ENCODE measurements around the gene PMM2.

GRCh38 chr16:8867216-8867931 is 69.7 kb downstream of the PMM2 start:
- TF ChIP-seq, protein P1, sequence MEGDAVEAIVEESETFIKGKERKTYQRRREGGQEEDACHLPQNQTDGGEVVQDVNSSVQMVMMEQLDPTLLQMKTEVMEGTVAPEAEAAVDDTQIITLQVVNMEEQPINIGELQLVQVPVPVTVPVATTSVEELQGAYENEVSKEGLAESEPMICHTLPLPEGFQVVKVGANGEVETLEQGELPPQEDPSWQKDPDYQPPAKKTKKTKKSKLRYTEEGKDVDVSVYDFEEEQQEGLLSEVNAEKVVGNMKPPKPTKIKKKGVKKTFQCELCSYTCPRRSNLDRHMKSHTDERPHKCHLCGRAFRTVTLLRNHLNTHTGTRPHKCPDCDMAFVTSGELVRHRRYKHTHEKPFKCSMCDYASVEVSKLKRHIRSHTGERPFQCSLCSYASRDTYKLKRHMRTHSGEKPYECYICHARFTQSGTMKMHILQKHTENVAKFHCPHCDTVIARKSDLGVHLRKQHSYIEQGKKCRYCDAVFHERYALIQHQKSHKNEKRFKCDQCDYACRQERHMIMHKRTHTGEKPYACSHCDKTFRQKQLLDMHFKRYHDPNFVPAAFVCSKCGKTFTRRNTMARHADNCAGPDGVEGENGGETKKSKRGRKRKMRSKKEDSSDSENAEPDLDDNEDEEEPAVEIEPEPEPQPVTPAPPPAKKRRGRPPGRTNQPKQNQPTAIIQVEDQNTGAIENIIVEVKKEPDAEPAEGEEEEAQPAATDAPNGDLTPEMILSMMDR (IDR thresholded peaks at IDR 0.05; ENCODE audit: low read length) = no peak
- no peak for TF ChIP-seq EZH2 (IDR thresholded peaks at IDR 0.05; ENCODE audit: borderline replicate concordance, low read length)

Measured in OCI-LY1 (cell line).